Right renal pelvis (tissue), 4 donors: Measurements from ENCODE around the gene FAM53B. TPM values are rescaled to one million over a fixed set of nuclear protein-coding genes. Genes with fewer than 3 reads are reported as not detected.

Experiments
- DNase-seq, 4 donors: peaks; one replicate each; pipeline ENCODE4 v3.0.0-alpha.2; 2013; ENCODE audit warnings: low read depth in 4 of 4, low spot score in 3 of 4, missing footprints in 1 of 4
- polyA plus RNA-seq, 4 donors: library from polyadenylated mRNA; unstranded; fragments of 120-200 nt; gene quantifications; one replicate each; pipeline ENCODE4 v1.2.1, GENCODE V29; 2013; ENCODE audit not compliant: insufficient read length in 4 of 4

Gene FAM53B
- polyA plus RNA-seq, 4 donors = 21.4 to 28.3 (median 28.1) TPM

DNA sequence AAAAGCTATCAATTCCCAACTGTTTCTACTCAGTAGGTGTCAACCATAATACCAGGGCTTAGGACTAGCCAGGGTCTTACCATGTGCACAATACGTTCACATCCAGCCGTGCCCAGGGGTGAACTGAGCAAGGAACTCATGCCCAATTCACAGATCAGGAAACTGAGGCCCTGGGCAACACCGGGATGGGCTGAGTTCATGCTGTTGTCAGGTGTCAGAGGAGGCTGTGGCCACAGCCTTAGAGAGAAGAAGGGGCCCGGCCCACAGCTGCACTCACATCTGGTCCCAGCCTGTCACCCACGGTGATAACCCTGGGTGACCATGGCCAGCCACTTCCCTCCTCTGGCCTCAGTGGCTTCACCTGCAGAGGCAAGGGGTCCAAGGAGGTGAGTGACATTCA lies 92.0 kb downstream of the FAM53B start:
- no peak for DNase-seq

DNA sequence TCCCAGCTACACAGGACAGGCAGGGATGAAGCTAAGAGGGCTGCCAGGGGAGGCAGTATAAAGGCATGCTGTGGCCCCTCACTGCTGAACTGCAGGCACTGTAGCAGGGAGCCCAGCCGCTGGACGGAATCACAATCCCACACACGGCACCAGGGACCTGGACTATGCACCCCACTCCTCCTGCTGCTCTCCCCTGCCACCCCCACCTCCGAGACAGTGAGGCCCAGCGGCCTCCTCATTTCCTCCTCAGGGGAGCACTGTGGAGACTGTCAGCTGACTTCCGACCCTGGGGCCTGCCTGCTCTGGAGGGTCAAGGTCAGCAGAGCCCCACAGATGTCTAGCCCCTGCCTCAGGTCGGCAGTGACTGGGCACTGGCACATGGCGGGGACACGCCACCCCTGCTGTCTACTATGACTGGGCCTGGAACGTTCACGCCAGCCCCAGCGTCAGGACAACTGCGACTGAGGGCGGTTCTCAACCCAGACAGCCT lies 92.7 kb downstream of the FAM53B start:
- DNase-seq = no peak

DNA sequence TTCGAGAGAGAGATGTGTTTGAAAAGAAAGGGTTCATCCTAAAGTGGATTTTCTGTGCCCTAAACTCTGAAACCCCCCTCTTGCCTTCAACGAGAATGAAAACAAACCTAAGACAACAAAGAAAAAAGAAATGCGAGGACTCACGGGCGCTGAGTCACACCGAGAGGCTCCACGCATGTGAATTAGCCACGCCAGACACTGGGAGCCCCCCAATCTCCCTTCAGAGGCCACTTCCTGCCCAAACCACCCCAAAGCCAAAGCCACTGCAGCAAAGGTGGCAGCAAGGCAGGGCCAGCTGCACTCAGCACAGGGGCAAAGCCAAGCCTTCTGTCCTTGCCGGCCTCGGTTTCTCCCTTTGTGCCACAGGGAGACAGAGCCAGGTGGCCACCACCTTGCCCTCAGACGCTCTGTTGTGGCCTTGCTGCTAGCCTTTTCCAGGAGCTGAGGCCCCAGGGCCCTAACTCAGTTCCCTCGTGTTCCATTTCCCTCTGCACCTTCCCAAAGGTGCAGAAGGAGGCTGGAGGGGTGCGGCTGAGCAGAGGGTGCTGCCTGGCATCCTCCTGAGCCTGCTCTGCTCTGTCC lies 93.3 kb downstream of the FAM53B start:
- no peak for DNase-seq

DNA sequence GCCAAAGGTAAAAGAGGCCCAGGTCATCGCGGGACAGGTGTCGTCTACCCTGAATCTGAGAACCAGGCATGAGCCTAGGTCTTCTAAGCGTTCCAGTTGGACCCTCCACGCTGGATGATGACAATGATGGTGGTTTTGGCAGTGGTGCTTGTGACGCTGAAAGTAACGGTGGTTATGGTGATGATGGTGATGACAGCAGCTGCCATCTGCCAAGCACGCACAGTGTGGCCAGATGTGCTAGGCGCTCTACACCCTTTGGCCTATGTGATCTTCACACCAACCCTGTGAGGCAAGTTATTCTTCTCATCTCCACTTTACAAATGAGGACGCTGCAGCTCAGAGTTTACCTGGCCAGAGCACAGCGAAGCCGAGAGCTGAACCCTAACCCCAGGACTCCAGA lies 93.9 kb downstream of the FAM53B start:
- DNase-seq = no peak

DNA sequence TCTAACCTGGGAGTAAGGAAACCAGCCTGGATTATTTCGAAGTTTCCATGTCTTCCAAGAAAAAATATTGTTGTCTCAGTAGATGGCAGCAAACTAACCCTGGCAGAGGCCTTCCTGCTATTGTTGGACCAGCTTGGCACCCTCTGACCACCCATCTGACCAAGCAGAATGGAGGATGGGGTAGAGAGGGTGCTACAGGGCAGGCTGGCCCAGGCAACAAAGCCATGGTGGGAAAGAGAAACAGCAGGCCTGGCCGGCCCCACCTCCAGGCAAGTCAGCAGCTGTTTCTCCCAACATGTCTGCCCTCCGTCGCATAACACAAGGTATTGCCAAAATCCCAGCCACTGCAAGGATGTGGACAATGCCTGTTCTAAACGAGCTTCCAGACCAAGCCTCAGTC lies 95.0 kb downstream of the FAM53B start:
- no peak for DNase-seq

DNA sequence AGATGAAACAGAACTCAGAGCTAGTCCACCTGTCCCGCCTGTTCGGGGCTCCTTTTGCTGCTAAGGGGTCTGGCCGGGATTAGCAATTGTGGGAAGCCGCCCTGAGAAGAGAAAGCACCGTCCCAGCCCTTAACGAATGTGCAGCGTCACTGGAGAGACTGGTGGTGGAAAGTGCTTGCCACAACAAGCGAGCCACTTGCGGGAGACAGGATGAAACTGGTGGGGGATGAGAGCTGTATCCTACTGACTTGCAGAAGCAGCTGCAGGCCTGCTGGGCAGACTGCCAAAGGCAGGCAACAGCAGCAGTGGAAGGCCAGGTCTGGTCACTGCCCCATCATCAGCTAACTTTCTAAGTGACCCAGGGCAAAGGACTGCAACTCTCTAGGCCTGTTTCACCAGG lies 95.4 kb downstream of the FAM53B start:
- peak in 2 of 4 donors; percentile 33 to 45 for DNase-seq

DNA sequence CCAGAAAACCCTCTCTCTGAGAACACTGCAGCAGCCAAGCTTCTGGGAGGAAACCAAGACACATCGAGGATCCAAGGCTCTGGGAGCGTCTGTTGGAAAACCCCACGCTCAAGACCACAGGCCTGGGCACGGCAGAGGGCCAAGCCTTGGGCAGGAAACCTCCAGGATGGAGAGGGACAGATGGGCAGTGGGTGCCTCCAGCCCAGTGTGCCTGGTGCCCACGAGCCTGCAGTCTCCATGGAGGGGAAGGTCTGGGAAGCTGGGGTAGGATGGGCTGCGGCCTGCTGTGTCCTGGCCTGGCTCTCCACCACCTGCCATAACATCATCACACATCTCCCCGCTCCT lies 96.1 kb downstream of the FAM53B start:
- no peak for DNase-seq

DNA sequence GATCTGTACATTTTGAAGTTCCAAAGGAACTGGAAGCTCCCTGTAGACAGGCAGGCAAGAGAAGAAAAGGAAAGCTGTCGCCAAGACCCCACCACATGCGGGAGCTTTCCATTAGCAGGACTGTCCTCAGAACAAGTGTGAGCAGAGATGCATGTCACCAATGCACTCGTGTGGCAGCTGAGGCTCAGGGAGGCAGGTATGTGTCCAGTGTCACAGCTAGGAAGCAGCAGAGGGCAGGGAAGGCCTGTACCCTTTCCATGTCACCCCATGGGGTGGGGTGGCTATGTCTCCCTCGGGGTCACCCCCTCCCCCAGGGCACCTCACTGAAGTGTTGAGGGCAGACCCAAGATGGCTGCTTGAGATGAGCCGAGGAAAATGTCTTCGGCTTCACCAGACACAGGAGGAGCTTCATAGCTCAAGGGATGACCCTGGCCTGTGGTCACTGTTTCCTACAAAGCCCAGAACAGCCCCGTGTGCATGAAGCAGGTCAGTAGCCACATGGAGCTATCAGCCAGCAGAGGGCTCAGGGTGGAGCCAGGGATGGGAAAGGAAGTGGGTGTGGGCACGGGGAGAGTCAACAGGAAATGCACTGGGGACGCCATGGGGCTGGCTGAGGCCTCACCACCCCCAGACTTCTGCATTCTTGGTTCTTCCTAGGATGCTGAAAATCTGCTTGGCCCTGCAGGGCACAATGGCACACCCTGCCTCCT lies 96.6 kb downstream of the FAM53B start:
- no peak for DNase-seq

DNA sequence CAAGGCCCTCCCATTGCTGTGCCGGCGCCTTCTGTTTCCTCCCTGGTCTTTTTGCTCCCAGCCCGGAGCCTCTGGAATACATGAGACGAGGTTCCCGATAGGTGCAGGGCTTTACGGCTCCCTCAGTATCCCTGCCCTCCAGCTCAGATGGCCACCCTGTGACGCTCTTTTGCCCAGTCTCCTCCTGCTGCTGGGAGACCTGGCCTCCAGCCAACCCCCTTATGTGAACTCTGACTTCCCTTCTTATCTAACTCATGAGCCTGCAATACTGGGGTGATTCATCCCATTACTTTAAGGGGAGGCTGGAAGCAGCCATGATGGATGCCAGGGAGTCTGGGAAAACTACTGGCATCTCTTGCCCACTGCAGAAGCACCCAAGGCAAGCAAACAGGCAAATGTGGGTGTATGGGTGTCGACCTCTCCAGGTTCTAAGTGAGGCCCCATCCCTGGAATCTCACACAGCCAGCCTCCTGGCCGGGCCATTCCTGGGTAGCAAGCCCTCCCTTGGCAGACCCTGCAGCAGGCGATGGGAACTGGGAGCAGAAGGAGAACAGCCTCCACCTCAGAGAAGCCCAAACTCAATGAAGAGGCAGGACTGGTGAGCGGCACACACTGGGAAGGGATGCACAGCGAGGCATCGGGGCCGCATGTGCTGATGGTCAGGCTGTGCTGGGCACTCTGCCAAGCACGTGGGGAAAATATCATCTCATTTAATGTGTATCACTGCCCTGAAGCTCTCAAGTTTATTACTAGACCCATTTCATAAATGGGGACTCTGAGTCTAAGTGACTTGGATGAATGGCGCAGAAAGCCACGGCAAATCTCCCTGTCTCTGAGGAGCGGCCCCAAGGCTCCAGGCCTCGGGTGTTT lies 97.5 kb downstream of the FAM53B start:
- DNase-seq = no peak

DNA sequence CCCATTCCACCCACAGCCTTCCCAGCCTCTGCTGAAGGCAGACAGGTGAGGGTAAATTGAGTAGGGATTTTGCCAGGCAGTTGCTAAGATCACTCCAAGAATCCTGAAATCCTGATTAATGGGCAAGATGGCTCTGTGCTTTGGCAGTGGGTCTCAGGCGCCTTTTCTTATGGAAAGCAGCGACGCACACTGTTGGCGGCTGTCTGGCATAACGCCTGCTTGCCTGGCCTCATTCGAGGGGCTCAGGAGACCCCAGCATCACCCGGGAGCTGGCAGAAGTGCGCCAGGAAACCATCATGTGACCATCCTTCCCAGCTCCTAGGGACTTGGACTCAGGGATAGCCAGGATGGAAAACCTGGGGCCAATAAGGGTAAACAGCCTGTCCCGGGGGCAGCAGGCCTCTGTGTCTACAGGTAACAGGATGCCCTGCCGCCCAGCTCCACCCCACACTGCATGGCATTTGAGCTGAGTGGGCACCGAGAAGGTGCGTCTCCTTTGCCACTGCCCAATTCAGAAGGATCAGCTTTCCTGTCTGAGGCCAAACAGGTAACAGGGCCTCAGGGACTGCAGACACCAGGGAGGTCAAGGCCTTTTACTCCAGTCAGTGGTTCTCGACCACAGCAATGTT lies 98.6 kb downstream of the FAM53B start:
- no peak for DNase-seq

DNA sequence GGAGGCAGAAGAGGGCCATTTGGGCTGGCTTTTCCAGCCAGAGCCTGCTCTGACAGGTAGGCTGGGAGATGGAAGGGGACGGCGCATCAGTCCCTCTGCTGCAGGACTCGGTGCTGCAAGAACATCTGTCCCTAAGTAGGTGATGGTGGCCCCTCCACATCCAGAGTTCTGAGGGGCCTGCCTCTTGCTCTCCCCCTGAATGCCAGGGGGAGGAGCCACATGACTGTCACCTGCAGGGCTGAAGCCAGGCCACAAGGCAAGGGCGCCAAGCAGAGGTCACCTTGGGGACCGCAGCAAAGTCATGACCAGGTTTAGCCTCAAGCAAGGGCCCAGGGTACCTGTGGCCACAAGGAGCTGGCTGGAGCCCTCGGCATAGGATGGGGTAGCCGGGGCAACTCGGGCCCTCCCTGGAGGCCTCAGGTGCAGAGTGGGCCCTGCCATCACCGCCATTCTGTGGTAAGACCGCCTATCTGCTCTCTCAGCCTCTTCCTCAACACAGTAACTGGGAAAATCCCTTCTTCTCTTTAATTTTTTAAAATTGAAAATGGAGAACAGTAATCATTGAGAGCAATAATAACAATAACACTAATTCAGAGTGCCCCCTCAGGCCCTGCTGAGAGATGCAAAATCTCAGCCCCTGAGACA lies 99.3 kb downstream of the FAM53B start:
- no peak for DNase-seq

DNA sequence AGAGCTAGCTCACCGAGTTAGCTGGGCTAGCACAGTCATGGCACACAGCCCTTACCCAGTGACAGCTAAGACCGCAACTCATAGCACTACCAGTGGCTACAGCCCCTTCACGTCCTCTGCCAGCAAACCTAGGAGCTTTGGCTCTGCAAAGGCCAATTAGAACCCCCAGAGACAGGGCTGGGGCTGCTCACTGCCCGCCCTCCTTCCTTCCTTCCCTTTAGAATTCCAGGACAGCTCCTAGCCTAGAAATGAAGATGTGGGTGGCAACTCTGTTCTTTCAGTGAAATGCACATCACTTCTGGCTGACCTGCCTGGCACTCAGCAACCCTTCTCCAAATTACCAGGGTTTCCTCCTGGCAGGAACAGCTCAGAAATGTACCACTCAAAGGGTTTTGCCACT lies 99.9 kb downstream of the FAM53B start:
- no peak for DNase-seq

DNA sequence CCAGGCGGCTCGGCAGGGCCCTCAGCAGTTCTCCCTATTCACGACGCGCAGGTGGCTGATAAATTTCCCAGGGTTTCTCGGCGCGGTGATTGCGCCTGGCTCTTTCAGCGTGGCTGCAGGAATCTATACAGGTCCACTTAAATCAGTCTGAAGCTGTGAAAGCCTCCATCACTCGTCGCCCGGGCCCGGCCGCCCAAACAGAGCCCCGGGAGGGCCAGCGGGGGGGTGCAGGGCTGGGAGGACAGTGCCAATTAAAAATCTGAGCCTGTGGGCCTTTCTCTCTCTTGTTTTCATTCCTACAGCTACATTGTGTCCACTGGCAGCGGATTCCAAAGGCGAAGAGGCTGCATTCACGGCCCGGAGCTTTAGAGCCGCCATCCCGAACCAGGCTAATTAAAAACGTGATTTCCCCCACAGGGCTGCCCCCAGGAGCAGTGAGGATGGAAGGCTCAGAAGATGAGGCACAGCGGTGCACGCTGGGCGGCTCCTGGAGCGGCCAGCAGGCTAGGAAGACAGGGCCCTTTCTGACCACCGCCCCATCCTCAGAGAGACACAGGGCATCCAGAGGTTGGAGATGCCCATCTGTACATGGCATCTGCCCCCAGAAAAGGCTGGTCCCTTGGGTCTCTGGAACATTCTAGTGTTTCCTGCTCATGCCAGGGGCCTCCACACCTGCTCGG lies 100.7 kb downstream of the FAM53B start:
- no peak for DNase-seq

DNA sequence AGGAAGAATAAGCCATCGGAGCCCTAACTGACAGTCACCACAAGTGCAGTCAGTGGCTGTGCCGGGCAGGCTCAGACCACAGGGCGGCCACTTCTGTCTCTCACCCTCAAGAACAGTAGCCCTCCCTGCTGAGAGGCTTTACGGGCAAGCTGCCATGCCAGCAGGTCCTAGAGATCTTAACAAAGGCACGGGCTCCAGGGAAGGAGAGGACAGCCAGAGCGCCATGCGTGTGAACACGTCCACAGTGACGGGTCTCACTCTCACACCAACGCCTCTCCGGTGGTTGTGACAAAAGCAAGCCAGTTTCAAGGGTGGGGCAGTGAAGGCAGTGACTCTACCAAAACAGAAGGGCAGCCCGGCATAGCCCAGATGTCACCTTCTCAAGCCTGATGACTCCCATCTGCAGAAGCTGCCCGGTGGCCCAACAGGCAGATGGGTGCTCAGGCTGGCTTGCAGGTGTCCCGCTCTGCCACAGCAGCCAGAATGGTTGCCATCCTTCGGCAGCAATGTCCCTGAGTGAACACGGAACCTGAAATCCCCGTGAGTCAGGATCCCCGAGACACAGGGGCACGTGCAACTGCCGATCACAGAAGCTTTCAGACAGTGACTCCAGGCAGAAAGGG lies 102.0 kb downstream of the FAM53B start:
- no peak for DNase-seq

DNA sequence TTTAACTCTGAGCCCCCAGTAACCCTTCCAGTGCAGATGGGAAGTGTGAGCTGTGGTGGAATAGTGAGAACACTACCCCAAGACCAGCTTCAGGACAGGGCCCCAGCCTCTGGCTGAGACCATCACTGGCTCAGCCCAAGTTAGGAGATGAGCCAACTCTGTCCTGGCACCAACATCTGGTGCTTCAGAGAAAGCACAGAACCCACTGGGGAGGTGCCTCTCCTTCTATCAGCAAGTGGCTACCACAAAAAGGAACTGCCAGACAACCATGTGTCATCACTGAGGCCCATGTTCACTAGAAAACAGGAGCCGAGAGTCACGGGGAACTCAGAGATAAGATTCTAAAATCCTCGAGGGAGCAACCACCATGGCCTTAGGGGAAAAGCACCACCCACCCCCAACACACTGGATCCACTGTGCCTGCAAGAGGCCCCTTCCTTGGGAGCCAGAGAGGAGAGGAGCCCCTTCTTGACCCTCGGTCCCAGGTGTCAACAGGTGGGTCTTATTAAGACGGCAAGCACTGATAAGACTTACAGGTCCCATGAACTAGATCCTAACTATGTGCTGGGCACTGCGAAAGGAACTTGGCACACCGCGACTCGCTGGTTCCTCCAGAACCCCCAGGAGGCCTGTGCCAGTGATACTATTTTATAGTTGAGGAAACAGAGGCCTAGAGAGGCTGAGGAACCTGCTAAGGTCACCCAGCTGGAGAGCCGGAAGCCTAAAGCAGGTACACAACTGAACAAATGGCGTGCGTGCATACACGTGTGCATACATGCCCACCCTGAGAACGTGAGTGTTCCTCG lies 102.7 kb downstream of the FAM53B start:
- no peak for DNase-seq

DNA sequence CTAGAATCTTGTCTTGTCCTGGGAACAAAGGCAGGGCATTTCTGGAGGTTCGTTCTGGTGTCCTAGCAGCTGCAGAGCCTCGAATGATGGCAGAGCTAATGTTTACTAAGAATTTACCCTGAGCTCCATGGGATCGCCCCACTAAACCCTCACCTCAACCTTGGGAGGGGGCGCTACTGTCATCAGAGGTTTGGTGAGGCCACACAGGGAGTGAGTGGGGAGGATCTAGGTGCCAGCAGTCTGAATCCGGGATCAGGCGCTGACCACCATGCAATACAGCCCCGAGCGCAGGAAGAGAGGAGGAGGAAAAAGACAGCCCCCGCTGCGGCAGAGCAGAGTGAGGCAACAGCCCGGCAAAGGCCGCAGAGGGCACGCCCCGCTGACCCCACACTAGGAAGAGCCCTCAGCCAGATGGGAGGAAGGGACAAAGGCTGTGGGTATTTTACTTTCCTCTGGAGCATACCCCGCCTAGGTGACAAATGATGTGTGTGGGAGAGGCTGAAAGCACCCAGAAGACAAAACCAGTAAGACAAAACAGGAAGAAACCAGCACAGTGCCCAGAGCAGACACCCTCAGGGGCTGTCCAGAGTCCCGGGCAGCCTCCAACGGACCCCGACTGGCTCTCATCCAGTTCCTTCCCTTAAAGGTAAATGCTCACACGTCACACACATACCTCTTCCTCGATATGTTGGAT lies 103.5 kb downstream of the FAM53B start:
- no peak for DNase-seq

DNA sequence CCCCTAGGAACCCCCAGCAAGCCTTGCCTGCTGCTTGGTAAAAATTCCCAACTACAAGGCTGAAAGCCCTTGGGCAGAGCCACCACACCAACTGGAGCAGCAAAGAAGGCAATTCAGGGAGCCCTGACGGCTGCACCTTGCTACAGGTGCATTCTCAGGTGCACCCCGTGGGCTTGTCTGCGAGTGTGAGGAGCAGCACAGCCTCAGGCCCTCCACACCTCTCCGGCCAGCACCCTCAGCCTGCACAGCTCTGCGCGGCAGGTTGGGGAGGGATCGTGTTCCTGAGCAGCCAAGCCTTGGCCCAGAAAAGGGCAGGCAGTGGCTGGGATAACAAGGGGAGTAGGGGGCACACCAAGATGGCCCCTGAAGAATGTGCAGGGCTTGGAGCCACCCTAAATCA lies 104.1 kb downstream of the FAM53B start:
- DNase-seq = no peak

DNA sequence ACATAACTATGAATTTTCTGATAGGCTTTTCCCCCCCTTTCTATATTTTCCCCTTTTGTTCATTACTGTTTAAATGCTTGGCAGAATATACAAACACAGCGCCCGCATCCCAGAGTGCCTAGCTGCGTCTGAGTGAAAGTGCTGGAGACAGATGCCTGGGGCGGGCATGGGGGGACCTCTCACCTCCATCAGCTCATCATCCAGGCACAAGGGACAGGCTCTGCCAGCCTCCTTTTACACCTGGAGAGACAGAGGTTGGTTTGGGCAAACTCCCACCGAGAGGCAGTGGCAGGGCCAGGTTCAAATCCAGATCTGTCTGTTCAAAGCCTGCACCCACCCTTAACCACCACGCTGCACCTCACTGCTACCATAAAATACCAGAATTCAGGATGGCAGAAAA lies 104.5 kb downstream of the FAM53B start:
- no peak for DNase-seq
